ACHN (cell line): ENCODE results near the gene UBN1.
"Not testable (repeated sequence)": the region's sequence is repeated elsewhere in the genome, so short reads cannot be mapped to it uniquely, and the experiment has no call there.

Experiments used
- DNase-seq: peaks from one replicate; pipeline ENCODE4 v3.0.0-alpha.2; 2015
- in situ Hi-C: cut with HindIII; loops from 2 replicates; pipeline ENCODE4 v1.10.0; 2017; ENCODE audit warnings: low sequenced_read_pairs, low pct_ligation_motif_present, low pct_unique_long_range_greater_than_20kb

The UBN1 gene

DNA sequence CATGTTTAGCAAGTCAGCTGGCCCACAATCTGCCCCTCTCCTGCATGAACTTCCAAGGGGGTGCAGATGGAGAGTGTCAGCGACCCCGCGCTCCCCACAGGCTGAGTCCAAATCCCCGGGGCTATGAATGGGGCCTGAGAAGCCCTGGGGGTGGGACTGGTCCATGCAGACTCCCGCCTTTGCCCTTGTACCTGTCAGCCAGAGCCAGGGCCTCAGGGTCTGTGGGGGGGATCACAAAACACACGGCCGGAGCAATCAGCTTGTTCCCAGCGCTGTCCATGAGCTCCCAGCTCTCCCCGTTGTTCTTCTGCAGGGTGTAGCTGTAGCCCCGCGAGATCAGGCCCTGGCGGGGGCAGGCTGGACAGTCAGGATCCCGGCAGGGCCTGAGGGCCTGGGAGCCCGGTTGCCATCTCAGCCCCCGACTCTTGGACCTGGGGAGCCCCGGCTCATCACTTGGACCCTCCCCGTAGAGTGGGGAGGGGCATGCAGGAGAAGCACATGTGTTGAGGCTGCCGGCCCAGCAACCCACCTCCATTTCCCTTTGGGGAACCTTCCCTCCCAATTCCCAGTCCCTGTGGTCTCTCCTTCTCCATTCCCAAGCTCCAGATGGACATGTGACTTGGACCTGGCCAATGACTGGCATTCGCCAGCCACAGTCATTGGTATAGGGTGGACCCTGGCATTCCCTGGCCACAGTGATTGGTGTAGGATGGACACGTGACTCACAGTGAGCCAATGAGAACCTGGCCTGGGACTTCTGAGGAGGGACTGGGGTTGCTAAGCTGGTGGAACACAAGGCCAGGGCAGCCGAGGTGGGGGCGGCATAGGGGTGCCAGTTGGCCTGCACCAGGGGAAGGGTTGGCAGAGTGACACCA, 47.2 kb downstream of the UBN1 start:
- DNase-seq = no peak
- in situ Hi-C loops = no loop called here

DNA sequence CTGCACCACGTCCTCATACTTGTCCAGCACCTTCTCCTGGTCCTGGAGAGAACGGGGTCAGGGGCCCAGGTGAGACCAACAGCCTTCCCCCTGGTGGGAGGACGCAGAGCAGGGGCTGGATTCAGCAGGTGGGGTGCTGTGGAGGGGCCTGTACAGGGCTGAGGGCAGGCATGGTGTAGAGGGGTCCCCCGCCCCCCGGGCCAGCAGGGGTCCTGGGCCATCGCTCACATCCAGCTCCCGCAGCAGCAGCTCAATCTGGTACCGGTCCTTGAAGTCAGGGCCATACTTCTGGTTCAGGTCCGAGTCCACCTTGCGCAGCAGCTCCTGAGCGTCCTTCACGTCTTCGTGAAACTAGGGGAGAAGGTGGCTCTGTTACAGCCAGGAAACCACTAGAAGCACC, 48.1 kb downstream of the UBN1 start:
- no peak for DNase-seq
- in situ Hi-C loops = no loop called here

DNA sequence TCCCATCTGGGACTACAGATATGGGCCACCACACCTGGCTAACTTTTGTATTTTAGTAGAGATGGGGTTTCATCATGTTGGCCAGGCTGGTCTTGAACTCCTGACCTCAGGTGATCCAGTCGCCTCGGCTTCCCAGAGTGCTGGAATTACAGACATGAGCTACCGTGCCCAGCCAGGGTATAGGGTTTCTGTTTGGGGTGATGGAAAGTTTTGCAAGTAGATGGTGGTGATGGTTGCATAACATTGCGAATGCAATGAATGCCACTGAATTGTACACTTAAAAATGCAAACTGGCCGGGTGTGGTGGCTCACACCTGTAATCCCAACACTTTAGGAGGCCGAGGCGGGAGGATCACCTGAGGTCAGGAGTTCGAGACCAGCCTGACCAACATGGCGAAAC, 49.5 kb downstream of the UBN1 start:
- in situ Hi-C loops, DNase-seq: not testable (repeated sequence)

DNA sequence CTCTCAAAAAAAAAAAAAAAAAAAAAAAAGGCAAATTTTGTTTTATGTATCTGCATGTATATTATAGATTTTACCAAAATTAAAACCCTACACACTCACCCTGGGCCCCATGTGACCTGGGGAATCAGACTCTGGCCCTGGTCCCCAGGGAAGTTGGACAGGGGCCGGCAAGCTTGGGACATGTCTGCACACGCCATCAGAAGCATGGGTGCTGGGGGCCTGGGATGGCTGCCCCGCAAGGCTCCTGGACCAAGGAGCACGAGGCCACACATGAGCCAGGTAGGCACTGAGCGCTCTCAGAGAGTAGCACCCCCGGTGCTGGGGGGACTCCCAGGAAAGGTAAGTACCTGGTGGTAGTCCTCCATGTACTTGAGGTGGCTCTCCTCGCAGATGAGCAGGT, 50.0 kb downstream of the UBN1 start:
- DNase-seq = no peak
- in situ Hi-C loops = no loop called here

DNA sequence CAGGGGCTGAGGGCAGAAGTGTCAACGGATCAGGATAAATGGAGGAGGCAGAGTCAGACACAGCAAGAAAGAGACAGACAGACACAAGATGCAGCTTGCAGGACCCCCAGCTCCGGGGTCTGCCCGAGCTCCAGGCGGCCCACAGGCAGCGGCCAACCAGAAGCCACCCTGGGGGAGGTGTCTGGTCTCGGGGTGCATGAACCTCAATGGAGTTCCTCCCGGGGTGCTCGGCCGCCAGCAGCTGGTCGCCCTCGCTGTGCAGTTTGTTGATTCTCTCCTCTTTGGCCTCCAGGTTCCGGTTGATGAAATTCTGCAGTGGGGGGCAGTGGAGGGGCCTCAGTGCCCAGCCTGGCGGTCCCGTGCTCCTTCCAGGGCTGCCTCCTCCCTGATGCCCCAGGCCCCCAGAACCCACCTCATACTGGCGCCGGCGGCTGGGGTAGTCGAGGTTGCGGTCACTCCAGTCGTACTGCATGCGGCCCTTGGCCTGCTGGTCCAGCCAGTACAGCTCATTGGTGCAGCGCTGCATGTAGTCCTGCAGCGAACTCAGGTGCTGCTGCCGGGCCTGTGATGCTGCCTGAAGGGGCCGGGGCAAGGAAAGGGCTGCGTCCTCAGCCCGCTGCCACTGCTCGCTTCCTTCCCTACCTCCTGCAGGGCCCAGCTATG, 51.7 kb downstream of the UBN1 start:
- DNase-seq = no peak
- in situ Hi-C loops = no loop called here

DNA sequence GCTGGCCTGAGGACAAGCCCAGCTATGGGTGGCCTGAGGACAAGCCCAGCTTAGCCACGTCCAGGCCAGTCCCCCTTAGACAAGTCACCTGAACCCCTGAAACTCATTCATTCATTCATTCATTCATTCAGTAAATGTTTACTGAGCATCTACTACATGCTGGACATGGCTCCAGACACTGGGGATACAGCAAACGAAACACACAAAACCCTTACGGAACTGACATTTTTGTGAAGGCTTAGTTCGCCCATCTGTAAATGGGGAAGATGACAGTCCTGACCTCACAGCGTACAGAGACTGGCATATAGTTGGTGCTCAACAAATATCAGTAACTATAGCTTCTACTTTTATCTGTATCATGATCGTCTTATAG, 52.2 kb downstream of the UBN1 start:
- in situ Hi-C loops = no loop called here

DNA sequence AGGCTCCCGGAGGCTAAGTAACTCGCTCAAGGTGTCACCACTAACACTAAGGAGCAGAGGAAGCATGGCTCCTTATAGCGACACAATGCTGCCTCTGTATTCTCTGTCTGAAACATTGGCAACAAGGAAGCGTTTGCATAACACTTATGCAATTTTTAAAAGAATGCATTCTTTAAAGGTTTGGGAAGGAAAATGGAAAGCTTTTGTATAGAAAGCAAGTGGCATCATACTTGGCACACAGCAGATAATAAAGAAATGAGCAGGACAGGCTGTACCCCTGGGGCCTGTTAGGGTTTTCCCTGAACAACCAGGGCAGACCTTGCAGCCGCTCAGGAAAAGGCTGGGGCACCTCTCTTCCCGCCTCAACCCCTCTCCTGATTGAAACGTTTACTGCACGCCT, 52.8 kb downstream of the UBN1 start:
- in situ Hi-C loops = no loop called here
- no peak for DNase-seq

More for the DNA sequence above, 52.2 kb downstream of the UBN1 start:
- DNase-seq = no peak

DNA sequence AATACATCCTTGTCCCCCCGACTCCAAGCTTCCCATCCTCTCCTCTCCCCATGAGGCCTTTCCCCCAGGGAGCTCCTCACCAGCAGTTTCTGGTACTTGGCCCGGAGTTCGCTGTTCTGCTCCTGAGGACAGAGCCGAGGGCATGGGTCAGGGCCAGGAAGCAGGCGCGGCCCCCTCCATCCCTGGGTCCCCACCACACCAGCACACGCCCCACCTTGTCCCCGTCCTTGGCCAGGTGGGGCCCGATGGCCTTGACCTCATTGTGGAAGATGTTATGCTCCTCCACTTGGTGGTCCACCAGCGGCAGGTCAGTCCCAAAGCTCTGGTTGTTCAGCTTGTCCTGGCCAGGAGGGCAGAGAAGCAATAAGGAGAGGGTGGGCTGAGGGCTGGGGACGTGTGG, 53.5 kb downstream of the UBN1 start:
- no peak for DNase-seq
- in situ Hi-C loops = no loop called here

DNA sequence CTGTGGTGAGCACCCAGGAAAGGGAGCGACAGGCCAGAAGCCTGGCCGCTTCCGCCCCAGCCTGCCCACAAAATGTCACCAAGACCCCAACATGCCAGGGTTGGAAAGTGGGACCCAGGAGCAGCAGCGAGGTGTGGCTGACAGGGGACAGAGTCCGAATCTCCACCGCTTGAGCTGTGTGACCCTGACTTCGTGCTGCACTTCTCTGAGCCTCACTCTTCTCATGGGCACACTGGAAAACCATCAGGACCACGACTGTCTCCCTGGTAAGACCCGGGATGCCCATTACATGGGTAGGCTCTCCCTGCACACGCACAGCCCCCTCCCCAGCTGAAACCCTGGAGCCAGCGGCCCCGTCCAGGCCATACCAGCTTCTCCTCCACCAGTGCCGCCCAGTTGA, 54.8 kb downstream of the UBN1 start:
- in situ Hi-C loops = no loop called here

DNA sequence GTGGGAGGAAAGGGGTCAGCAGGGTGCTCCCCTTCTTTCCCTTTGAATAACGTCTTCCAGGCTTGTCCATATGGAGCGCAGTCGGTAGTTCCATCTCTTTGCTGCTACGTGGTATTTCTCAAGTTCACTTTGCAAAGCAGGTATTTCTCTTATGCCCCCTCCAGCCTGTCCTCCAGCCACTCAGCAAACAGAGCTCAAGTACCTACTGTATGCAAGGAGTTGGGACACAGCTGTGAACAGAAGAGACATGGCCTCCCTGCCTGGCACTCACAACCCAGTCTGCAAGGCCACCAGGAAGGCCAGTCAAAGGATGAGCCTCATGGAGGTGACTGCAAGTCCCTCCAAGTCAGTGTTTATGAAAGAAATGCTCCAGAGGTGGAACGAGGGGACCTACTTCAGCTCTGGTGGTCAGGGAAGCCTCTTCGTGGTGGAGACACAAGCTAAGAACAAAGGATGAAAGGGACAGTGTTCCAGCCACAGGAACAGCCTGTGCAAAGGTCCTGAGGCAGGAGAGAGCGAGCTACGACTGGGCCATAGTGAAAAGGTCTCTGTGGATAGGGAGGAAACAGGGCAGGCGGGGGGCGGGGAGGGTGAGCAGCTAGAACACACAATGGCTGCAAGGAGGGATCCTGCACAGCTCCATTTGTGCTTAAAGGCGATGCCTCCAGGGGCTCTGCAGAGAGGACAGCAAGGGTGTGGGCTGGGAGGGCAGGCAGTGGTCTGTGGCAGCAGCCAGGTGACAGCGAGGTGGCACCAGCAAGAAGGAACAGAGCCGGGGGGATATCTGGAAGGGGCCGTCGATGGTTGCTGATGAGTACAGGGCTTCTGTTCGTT, 57.0 kb downstream of the UBN1 start:
- DNase-seq = no peak
- in situ Hi-C loops = no loop called here

More for the DNA sequence above, 54.8 kb downstream of the UBN1 start:
- no peak for DNase-seq

DNA sequence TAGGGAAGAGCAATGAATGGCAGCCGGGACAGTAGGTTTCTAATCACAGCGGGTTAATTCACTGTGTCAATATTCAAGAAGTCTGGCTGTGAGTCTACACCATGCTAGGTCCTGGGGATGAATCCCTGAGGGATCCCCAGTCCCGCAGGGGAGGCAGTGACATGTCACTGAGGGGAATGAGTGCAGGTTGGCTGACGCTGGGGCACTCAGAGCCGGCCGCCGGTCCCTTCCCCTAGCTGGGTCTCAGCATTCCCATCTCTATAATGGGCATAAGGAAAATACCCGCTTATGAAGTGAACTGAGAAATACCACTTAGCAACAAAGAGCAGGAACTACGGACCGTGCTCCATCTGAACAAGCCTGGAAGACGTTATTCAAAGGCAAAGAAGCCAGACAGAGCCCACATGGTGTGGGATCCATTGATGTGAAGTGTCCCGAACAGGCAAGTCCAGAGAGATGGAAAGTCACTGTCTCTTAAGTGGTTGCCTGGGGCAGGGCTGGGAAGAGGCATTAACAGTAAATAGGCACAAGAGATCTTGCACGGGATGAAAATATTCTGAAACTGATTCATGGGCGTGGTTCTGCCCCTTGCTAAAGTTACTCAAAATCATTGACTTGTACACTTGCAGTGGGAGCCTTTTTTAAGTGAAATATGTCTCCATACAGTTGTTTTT, 57.8 kb downstream of the UBN1 start:
- DNase-seq = no peak
- in situ Hi-C loops = no loop called here

DNA sequence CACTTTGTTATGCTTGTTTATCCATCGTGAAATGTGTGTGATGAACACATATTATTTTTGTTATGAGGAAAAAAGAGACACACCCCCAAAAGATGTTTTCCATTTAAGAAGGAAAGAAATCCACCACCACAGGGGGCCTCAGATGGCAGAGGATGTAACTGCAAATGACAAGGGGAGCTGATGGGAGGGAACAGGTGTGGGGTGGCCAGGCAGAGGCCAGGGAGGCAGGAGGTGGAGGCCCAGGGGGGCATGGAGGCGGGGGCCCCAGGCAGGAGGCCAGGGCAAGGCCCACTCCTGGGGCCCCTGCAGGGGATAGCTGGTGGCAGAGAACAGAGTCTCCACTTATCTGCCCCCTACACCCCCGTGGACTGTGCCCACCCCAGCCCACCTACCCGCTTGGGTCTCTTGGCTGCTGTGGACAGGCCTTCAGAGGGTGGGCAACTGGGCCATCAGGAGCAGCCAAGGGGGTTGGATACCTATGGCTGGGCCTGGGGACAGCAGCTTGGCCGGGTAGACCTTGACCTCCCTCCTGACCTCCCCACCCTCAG, 61.6 kb downstream of the UBN1 start:
- no peak for DNase-seq

DNA sequence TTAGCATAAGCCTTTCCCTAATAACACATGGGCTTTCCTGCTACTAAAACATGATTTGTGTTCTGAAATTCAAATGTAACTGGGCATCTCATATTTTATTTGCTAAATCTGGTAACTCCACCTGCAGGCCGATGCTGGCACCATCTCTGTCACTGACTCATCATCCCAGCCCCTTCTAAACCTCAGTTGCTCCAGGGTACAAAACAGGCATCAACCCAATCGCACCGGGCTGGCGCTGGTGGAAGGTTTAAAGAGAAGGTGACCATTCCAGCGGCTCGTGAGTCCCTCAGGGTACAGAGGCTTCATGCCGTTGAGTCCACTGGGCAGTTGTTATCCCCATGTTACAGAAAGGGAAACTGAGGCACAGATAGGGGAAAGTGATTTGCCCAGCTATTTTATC, 62.5 kb downstream of the UBN1 start:
- in situ Hi-C loops = no loop called here
- no peak for DNase-seq

More for the DNA sequence above, 61.6 kb downstream of the UBN1 start:
- in situ Hi-C loops = no loop called here

DNA sequence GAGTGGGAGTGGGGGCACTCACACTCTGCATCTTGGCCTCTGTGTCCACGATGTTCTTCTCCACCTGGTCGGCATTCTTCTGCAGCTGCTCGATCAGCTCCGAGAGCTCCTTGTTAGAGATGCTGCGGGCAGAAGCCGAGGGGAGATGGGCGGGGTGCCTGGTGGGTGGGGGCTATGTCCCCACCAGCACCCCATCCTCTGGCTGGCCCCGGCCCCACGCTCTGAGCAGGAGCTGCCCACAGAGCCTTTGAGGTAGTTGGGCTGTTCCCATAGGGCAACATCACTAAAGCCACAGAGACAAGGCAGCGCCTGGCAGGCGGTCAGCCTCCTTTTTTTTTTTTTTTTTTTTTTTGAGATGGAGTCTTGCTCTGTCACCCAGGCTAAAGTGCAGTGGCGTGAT, 63.5 kb downstream of the UBN1 start:
- DNase-seq = no peak
- in situ Hi-C loops = no loop called here

DNA sequence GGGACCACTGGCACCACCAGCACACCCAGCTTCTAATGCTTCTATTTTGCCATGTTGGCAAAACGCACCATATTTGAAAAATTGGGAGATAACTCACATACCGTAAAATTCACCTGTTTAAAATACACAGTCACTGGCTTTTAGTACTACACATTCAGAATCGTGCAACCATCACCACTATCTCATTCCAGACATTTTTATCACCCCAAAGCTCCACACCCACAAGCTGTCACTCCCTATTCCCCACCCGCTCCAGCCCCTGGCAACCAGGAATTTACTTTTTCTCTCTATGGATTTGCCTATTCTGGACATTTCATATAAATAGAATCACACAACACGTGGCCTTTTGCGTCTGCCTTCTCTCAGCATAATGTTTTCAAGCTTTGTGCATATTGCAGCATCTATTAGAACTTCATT, 64.7 kb downstream of the UBN1 start:
- in situ Hi-C loops = no loop called here
- DNase-seq = no peak

DNA sequence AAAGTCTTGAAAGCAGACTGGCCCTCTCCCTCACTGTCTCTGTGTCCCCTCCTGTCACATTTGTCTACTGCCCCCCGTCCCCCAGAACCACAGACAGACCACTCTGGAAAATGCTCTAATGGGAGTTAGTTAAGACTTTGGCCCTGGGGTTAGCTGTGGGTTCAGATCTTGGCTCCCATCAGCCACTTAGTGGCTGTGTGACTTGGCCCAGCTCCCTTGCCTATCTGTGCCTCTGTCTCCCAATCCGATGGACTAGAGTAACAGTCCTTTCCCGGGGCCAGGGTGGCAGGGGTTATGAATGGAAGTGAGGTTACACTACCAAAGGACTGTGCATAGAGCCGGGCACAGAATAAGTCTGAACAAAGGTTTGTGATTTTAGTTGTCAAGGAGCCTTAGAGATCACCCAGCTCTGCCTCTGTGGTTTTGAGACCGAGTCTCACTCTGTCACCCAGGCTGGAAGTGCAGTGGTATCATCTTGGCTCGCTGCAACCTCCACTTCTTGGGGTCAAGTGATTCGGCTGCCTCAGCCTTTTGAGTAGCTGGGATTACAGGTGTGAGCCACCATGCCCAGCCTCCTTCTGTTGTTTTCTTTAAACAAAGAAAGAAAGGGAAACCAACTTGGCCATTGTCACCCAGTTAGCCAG, 66.0 kb downstream of the UBN1 start:
- no peak for DNase-seq
- in situ Hi-C loops = no loop called here

DNA sequence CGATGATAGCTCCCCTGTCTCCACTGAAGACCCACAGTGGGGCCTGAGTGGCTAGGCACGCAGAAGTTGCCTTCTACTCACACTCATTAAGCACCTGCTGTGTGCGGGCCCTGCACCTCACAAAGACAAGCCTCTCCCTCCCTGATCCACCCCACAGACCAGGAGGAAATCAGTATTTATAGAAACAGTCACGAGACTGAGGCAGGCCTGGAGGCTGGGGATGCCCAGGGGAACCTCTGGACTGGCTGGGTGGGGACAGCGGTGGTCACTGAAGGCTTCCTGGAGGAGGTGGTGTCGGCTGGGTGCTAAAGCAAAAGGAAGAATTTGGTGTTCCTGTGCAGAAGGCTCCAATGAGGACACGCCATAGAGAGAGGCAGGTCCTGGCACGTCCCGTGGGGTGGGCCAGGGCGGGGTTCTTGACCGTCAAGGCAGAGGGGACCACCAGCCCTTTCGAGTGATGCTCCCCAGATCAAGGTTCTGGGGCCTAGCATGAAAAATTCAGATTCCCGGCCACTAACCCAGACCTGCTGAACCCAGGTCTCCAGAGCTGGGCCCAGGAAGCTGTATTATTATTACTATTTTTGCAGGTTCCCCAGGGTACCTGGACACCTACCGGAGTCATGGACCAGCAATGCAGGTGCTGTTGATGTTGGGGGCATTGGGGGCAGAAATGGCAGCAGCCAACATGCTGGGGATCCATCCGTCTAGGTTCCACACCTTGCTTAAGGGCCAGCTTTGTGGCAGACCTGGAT, 66.7 kb downstream of the UBN1 start:
- DNase-seq = no peak
- in situ Hi-C loops = no loop called here
